ENCODE measurements around the gene KIRREL2. TPM values are rescaled to one million over a fixed set of nuclear protein-coding genes. Genes with fewer than 3 reads are reported as not detected.

The KIRREL2 gene
- total and polyA plus RNA-seq, 2 of the 8 experiments (the other 6 are each of a cell fraction or from before 2014, with no cell fraction given), result 2.4 to 4.6 TPM

DNA sequence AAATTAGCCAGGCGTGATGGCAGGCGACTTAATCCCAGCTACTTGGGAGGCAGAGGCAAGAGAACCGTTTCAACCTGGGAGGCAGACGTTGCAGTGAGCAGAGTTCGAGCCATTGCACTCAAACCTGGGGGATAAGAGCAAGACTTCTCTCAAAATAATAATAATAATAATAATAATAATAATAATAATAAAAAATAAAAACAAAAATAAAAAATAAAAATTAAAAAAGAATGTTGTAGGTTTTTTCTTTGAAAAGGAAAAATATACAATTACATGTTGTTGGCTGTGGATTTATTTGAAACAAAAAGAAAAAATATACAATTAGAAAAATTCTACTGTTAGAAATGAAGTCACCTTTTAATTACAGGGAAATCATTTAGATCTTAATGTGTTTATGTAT lies 32.6 kb upstream of the KIRREL2 start:
- H3K79me1 ChIP-seq (ENCODE audit: low read depth, low read length), result no peaks in the 10 kb centered on the region
- no peak overlapping the region for H3K56ac ChIP-seq (replicated peaks; ENCODE audit: insufficient read length, low read depth, low read length)
- no peaks in the 10 kb centered on the region for H4K20me1 ChIP-seq (replicated peaks in 1 of 2; ENCODE audit: control insufficient read depth in 1 of 2, insufficient read depth in 2 of 2, low read length in 2 of 2)
- no peaks in the 10 kb centered on the region for H3K23me2 ChIP-seq (ENCODE audit: low read depth, low read length)
- no peak overlapping the region for H2BK120ac ChIP-seq (replicated peaks; ENCODE audit: low read depth, low read length)
- no peak overlapping the region for H2BK15ac ChIP-seq (ENCODE audit: low read length)
- no peak for TF ChIP-seq HDAC6 (IDR thresholded peaks at IDR 0.05; ENCODE audit: low read depth, low read length)
- no peak for TF ChIP-seq SIRT6 (IDR thresholded peaks at IDR 0.05; ENCODE audit: low read length)
- no peak for TF ChIP-seq ASH2L (IDR thresholded peaks at IDR 0.05; ENCODE audit: low read length)
- no peak for TF ChIP-seq RNF2 (IDR thresholded peaks at IDR 0.05; ENCODE audit: borderline replicate concordance, low read depth, low read length, missing control alignments, poor library complexity, severe bottlenecking)
- no peak for TF ChIP-seq SUZ12 (IDR thresholded peaks at IDR 0.05; ENCODE audit: low read length)
- TF ChIP-seq YY1 (IDR thresholded peaks at IDR 0.05; ENCODE audit: low read depth, low read length), result no peak
- TF ChIP-seq SIX5 (IDR thresholded peaks at IDR 0.05; ENCODE audit: low read depth, low read length), result no peak
- no peak for TF ChIP-seq KDM4A (IDR thresholded peaks at IDR 0.05; ENCODE audit: low read depth, low read length, severe bottlenecking)
- TF ChIP-seq KDM1A (IDR thresholded peaks at IDR 0.05; ENCODE audit: borderline replicate concordance, low read length), result no peak
- TF ChIP-seq POU5F1 (IDR thresholded peaks at IDR 0.05; ENCODE audit: low read depth, low read length), result no peak
- no peak for TF ChIP-seq CEBPB (IDR thresholded peaks at IDR 0.05; ENCODE audit: low read depth, low read length)
- TF ChIP-seq TBP (IDR thresholded peaks at IDR 0.05; ENCODE audit: low read depth, low read length), result no peak
- TF ChIP-seq, protein P1, sequence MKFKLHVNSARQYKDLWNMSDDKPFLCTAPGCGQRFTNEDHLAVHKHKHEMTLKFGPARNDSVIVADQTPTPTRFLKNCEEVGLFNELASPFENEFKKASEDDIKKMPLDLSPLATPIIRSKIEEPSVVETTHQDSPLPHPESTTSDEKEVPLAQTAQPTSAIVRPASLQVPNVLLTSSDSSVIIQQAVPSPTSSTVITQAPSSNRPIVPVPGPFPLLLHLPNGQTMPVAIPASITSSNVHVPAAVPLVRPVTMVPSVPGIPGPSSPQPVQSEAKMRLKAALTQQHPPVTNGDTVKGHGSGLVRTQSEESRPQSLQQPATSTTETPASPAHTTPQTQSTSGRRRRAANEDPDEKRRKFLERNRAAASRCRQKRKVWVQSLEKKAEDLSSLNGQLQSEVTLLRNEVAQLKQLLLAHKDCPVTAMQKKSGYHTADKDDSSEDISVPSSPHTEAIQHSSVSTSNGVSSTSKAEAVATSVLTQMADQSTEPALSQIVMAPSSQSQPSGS (IDR thresholded peaks at IDR 0.05; ENCODE audit: low read length), result no peak
- H3K4me1 ChIP-seq (replicated peaks in 1 of 4; ENCODE audit: control insufficient read depth in 3 of 4, insufficient read depth in 4 of 4, low read length in 3 of 4), result no peaks in the 10 kb centered on the region; a peak in 2 of 7 replicates
- H3K18ac ChIP-seq (ENCODE audit: extremely low read depth, low read length), result no peak overlapping the region
- H2BK20ac ChIP-seq (ENCODE audit: low read length), result no peak overlapping the region
- FAIRE-seq (no peak), DNase-seq (ENCODE audit: low read depth in 1 of 2, low spot score in 2 of 2) (no peak)
- H3K4me3 ChIP-seq (ENCODE audit: extremely low read depth in 1 of 4, insufficient read depth in 2 of 4, low read depth in 3 of 4, low read length in 4 of 4), result no peak overlapping the region
- no peak overlapping the region for H2AK5ac ChIP-seq (ENCODE audit: low read depth, low read length)
- ChIA-PET POLR2A (ENCODE audit: partially characterized antibody) (interaction anchor here (1.8 kb wide), 1 partner anchor 84 kb away, joined by 4 read pairs; no protein-coding TSS in a partner anchor), CTCF (ENCODE audit: partially characterized antibody) (interaction anchor here (0.6 to 3.6 kb wide), 2 partner anchors 11 to 57 kb away, joined by 3 to 11 read pairs; no protein-coding TSS in a partner anchor)
- no peak overlapping the region for H3K14ac ChIP-seq (ENCODE audit: insufficient read length)
- H4K8ac ChIP-seq (ENCODE audit: extremely low read depth, insufficient read depth, low read length), result no peak overlapping the region
- H3K27me3 ChIP-seq (replicated peaks in 1 of 4; ENCODE audit: control insufficient read depth in 3 of 4, extremely low read depth in 1 of 4, insufficient read depth in 3 of 4, low read length in 3 of 4), result peaks cover 0 to 3% (median 0%) of the 10 kb centered on the region in 4 experiments; a peak in 3 of 7 replicates
- H3K36me3 ChIP-seq (ENCODE audit: control insufficient read depth in 2 of 4, insufficient read depth in 4 of 4, low read length in 3 of 4), result no peaks in the 10 kb centered on the region
- no peak overlapping the region for H2BK5ac ChIP-seq (ENCODE audit: low read depth, low read length)
- H3K4me2 ChIP-seq (ENCODE audit: insufficient read depth in 1 of 2, low read depth in 2 of 2, low read length in 2 of 2), result no peak overlapping the region
- no peak overlapping the region for H3K9ac ChIP-seq (replicated peaks in 1 of 4; ENCODE audit: extremely low read depth in 1 of 4, low read depth in 3 of 4, low read length in 3 of 4)
- H4K5ac ChIP-seq (ENCODE audit: insufficient read length, low read depth, low read length), result no peak overlapping the region
- no peak overlapping the region for H2AFZ ChIP-seq (ENCODE audit: low read length)
- no peaks in the 10 kb centered on the region for H3K9me3 ChIP-seq (ENCODE audit: insufficient read depth in 2 of 2, low read depth in 1 of 2, low read length in 1 of 2)
- H3K27ac ChIP-seq (ENCODE audit: low read depth, low read length), result no peak overlapping the region
- H3K23ac ChIP-seq (ENCODE audit: insufficient read length), result no peak overlapping the region
- H2BK12ac ChIP-seq (ENCODE audit: low read depth, low read length), result no peak overlapping the region
- WGBS, 2 experiments (ENCODE audit: extremely low coverage in 1 of 2, insufficient coverage in 1 of 2, insufficient read length in 1 of 2, insufficient replicate concordance in 2 of 2, low coverage in 1 of 2, low lambda C conversion rate in 2 of 2, missing lambda C conversion rate in 1 of 2), result 90% methylated on average over 5 of the region's 5 CpGs; no CpG with 5 or more reads in 1 of the 2 experiments
- no peaks in the 10 kb centered on the region for H3K79me2 ChIP-seq (ENCODE audit: control insufficient read depth in 1 of 2, insufficient read depth in 2 of 2, low read length in 2 of 2)
- no peak overlapping the region for H3K4ac ChIP-seq (replicated peaks; ENCODE audit: insufficient read length, low read depth, low read length)
- no peak overlapping the region for H4K91ac ChIP-seq (replicated peaks; ENCODE audit: insufficient read length, low read length)

Data from H1 (cell line).